ENCODE measurements around the gene GFOD2.

GFOD2 gene

GRCh38 chr16:67656344-67657016 lies 62.6 kb downstream of the GFOD2 start:
- DNase-seq, result no peak

- no peak for DNase-seq
Measured at GRCh38 chr16:67655363-67655762, 63.8 kb downstream of the GFOD2 start.

- no peak for DNase-seq
Measured at GRCh38 chr16:67654403-67654911, 64.7 kb downstream of the GFOD2 start.

GRCh38 chr16:67653789-67654402 lies 65.2 kb downstream of the GFOD2 start:
- peak; percentile 63 for DNase-seq

- DNase-seq, result peak; percentile 60
Measured at GRCh38 chr16:67653128-67653788, 65.9 kb downstream of the GFOD2 start.

GRCh38 chr16:67652578-67653127 lies 66.5 kb downstream of the GFOD2 start:
- peak; percentile 71 for DNase-seq

- DNase-seq, result no peak
Measured at GRCh38 chr16:67651847-67652246, 67.3 kb downstream of the GFOD2 start.

GRCh38 chr16:67651039-67651438 lies 68.1 kb downstream of the GFOD2 start:
- no peak for DNase-seq

- DNase-seq, result no peak
Measured at GRCh38 chr16:67650023-67650422, 69.1 kb downstream of the GFOD2 start.

GRCh38 chr16:67649494-67649931 lies 69.6 kb downstream of the GFOD2 start:
- peak; percentile 86 for DNase-seq

- DNase-seq, result no peak
Measured at GRCh38 chr16:67648764-67649407, 70.2 kb downstream of the GFOD2 start.

GRCh38 chr16:67648088-67648763 lies 70.9 kb downstream of the GFOD2 start:
- DNase-seq, result peak; percentile 59

- no peak for DNase-seq
Measured at GRCh38 chr16:67647681-67648080, 71.4 kb downstream of the GFOD2 start.

GRCh38 chr16:67647111-67647651 lies 71.9 kb downstream of the GFOD2 start:
- peak; percentile 64 for DNase-seq

GRCh38 chr16:67645397-67646121 lies 73.6 kb downstream of the GFOD2 start:
- DNase-seq, result no peak

GRCh38 chr16:67644038-67644437 lies 75.1 kb downstream of the GFOD2 start:
- no peak for DNase-seq

GRCh38 chr16:67641779-67642708 lies 77.1 kb downstream of the GFOD2 start:
- DNase-seq, result no peak

GRCh38 chr16:67637625-67638024 lies 81.5 kb downstream of the GFOD2 start:
- no peak for DNase-seq

- no peak for DNase-seq
Measured at GRCh38 chr16:67636713-67637112, 82.4 kb downstream of the GFOD2 start.
